B cell (primary cell): Measurements from ENCODE around the gene ZEB1.

Experiments used
- CTCF ChIP-seq: fragments of 200-600 bp; IDR thresholded peaks from one replicate; pipeline ENCODE4 v1.8.0; 2022; ENCODE audit warnings: antibody characterized with exemption, mild to moderate bottlenecking
- EZH2 ChIP-seq: IDR thresholded peaks from 2 replicates; pipeline ENCODE4 v1.6.1; 2012; ENCODE audit warnings: borderline replicate concordance, low read depth, mild to moderate bottlenecking, moderate library complexity, low read length; ENCODE audit not compliant: insufficient read depth, poor library complexity, severe bottlenecking

GRCh38 chr10:31508882-31509281 is 189.9 kb downstream of the ZEB1 start:
- TF ChIP-seq EZH2, result no peak
- TF ChIP-seq CTCF, result no peak
